Calu3 (cell line): ENCODE results near the gene VDR. TPM values are rescaled to one million over a fixed set of nuclear protein-coding genes. Genes with fewer than 3 reads are reported as not detected.
"Not testable (repeated sequence)": the region's sequence is repeated elsewhere in the genome, so short reads cannot be mapped to it uniquely, and the experiment has no call there.

Experiments
- BruUV-seq: library from RNA; stranded (reverse); fragments of 400-500 nt; replicated peaks from 2 replicates; lab custom pipeline; 2021; lab: Mats Ljungman, UMichigan
- CTCF ChIA-PET: fragments of 300-600 bp; sonication (Branson Sonifier 250); formaldehyde crosslinking; loops from one replicate; lab custom pipeline; 2022; ENCODE audit warnings: antibody characterized with exemption; lab: Charles Lee
- DNase-seq: peaks from one replicate; pipeline ENCODE4 v3.0.0; 2022
- H3K27ac Mint-ChIP-seq: one replicate; pipeline ENCODE4 v1.8.0; 2022; ENCODE audit warnings: mixed read lengths; ENCODE audit not compliant: unreplicated experiment
- H3K27me3 Mint-ChIP-seq: one replicate; pipeline ENCODE4 v1.8.0; 2022; ENCODE audit warnings: mixed read lengths; ENCODE audit not compliant: unreplicated experiment
- H3K36me3 Mint-ChIP-seq: one replicate; pipeline ENCODE4 v1.8.0; 2022; ENCODE audit warnings: mild to moderate bottlenecking, moderate library complexity, mixed read lengths; ENCODE audit not compliant: insufficient read depth, unreplicated experiment
- H3K4me1 Mint-ChIP-seq: one replicate; pipeline ENCODE4 v1.8.0; 2022; ENCODE audit warnings: mild to moderate bottlenecking, low read depth, mixed read lengths; ENCODE audit not compliant: unreplicated experiment
- H3K4me3 Mint-ChIP-seq: one replicate; pipeline ENCODE4 v1.8.0; 2022; ENCODE audit warnings: mild to moderate bottlenecking, low read depth, moderate library complexity, mixed read lengths; ENCODE audit not compliant: unreplicated experiment
- H3K9me3 Mint-ChIP-seq: one replicate; pipeline ENCODE4 v1.8.0; 2022; ENCODE audit warnings: low read depth, mixed read lengths; ENCODE audit not compliant: unreplicated experiment
- intact Hi-C: fragments of 100-400 bp; cut with micrococcal nuclease; formaldehyde crosslinking; loops from one replicate; pipeline ENCODE4 v1.10.0; 2022; ENCODE audit not compliant: unreplicated experiment
- total RNA-seq: library from RNA; stranded (reverse); gene quantifications from 2 replicates; pipeline ENCODE4 v1.2.3, GENCODE V29; 2022
- TF ChIP-seq, protein P1 (sequence below): fragments of 200-600 bp; IDR thresholded peaks from one replicate; pipeline ENCODE4 v1.8.0; 2022; ENCODE audit warnings: antibody characterized with exemption; ENCODE audit not compliant: unreplicated experiment

VDR gene
- total RNA-seq, 1 experiment from 2014 or later, result 10.1 TPM

DNA sequence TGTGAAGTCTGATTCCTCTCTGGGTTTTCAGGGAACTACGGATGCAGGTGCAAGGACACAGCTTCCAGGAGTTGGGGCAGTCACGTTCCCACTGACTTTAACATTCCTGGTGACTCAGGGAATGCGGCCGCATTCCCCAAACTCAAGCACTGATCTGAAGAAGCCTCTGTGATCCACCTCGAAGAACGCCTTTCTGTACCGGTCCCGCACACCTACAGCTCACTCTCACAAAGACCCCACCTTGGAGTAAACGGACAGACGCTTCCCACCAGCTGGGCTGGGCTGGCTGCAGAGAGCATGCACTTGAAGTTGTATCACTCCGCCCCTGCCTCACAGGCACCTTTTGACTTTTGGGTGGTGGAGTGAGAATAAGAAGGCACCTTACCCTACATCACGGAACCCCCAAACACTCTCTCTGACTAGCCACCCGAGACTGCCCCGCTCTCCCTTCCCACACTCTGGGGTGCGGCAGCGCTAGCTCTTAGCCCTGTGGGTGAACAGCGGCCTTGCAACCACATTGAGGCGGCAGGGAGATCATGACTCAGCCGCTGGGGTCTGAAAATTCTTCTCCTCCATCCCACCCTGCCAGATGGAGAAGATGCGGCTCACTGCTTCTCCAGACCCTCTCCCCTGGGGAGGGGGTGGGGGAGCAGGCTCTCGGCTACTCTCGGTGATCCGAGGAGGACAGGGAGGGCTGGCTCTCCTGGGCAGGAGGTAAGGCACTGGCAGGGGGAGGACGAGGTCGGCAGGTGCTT lies 61.4 kb downstream of the VDR start:
- peaks cover 12% of the 10 kb centered on the region for H3K27me3 Mint-ChIP-seq
- CTCF ChIA-PET, result no interaction called here
- no TSS peak for BruUV-seq

GRCh38 chr12:47842543-47842942 lies 62.3 kb downstream of the VDR start:
- CTCF ChIA-PET, H3K4me3 Mint-ChIP-seq, intact Hi-C loops, BruUV-seq, H3K36me3 Mint-ChIP-seq, H3K9me3 Mint-ChIP-seq, H3K27ac Mint-ChIP-seq, DNase-seq, H3K4me1 Mint-ChIP-seq: not testable (repeated sequence)
- peaks cover 12% of the 10 kb centered on the region for H3K27me3 Mint-ChIP-seq

More for the DNA sequence above, 61.4 kb downstream of the VDR start:
- intact Hi-C loops, result no loop called here
- Mint-ChIP-seq H3K4me3 (no peak overlapping the region), H3K9me3 (no peaks in the 10 kb centered on the region), H3K4me1 (no peaks in the 10 kb centered on the region), H3K36me3 (no peaks in the 10 kb centered on the region), H3K27ac (no peak overlapping the region)
- TF ChIP-seq, protein P1, sequence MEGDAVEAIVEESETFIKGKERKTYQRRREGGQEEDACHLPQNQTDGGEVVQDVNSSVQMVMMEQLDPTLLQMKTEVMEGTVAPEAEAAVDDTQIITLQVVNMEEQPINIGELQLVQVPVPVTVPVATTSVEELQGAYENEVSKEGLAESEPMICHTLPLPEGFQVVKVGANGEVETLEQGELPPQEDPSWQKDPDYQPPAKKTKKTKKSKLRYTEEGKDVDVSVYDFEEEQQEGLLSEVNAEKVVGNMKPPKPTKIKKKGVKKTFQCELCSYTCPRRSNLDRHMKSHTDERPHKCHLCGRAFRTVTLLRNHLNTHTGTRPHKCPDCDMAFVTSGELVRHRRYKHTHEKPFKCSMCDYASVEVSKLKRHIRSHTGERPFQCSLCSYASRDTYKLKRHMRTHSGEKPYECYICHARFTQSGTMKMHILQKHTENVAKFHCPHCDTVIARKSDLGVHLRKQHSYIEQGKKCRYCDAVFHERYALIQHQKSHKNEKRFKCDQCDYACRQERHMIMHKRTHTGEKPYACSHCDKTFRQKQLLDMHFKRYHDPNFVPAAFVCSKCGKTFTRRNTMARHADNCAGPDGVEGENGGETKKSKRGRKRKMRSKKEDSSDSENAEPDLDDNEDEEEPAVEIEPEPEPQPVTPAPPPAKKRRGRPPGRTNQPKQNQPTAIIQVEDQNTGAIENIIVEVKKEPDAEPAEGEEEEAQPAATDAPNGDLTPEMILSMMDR, result no peak
- no peak for DNase-seq

DNA sequence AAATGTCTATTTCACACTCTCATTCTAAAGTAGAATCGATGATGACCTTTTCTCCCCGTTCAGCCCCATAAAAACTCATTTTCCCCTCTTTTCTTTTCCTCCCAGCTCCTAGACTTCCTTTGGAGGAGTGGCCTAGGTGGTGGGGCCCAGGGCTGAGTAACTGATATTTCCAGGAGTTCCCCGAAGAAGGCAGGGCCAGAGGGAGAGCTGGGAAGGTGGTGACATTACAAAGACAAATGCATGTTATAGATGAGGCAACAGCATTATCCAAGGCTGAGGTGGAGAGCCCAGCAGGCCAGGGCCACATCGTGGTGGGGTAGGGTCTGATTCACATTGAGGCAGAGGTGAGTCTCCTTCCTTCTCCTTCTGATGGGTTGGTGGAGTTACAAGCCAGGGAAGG lies 62.9 kb downstream of the VDR start:
- no peak overlapping the region for H3K27ac Mint-ChIP-seq
- intact Hi-C loops, result no loop called here
- no peaks in the 10 kb centered on the region for H3K9me3 Mint-ChIP-seq
- TF ChIP-seq, protein P1, result no peak
- no peak overlapping the region for H3K4me3 Mint-ChIP-seq
- peaks cover 5% of the 10 kb centered on the region for H3K36me3 Mint-ChIP-seq
- no TSS peak for BruUV-seq
- CTCF ChIA-PET, result no interaction called here
- no peak for DNase-seq
- peaks cover 12% of the 10 kb centered on the region for H3K27me3 Mint-ChIP-seq
- H3K4me1 Mint-ChIP-seq, result no peaks in the 10 kb centered on the region

DNA sequence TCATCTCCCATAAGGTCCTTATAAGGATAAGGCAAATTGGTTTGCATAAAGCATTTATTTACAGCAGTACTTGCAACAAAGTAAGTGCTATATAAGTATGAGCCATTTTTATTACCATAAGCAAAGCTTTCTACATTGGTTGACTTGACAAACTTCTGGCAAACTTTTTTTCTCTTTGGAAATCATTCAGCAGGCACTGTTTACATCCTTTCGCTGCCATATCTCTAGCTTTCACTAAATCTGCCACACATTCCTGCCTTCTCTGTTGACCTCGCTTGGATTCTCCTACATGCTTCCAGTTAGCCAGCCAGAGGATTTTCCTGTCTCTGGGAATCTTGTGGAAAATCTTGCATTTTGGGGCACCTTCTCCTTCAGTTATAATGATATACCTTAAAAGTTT lies 63.3 kb downstream of the VDR start:
- Mint-ChIP-seq H3K27me3 (peaks cover 12% of the 10 kb centered on the region), H3K36me3 (peaks cover 5% of the 10 kb centered on the region), H3K4me1 (peaks cover 2% of the 10 kb centered on the region), H3K27ac (no peak overlapping the region), H3K9me3 (no peaks in the 10 kb centered on the region), H3K4me3 (no peak overlapping the region)
- DNase-seq, result no peak
- TF ChIP-seq, protein P1, result no peak
- CTCF ChIA-PET, result no interaction called here
- intact Hi-C loops, result no loop called here
- no TSS peak for BruUV-seq

GRCh38 chr12:47840571-47840970 lies 64.2 kb downstream of the VDR start:
- H3K27me3 Mint-ChIP-seq, result peaks cover 12% of the 10 kb centered on the region
- no peak overlapping the region for H3K4me3 Mint-ChIP-seq
- TF ChIP-seq, protein P1, result no peak
- intact Hi-C loops, result no loop called here
- CTCF ChIA-PET, result interaction anchor here (0.6 to 1.3 kb wide), 2 partner anchors 9 to 28 kb away, joined by 3 to 4 read pairs; no protein-coding TSS in a partner anchor
- no TSS peak for BruUV-seq
- no peak overlapping the region for H3K27ac Mint-ChIP-seq
- peaks cover 11% of the 10 kb centered on the region for H3K4me1 Mint-ChIP-seq
- H3K9me3 Mint-ChIP-seq, result no peaks in the 10 kb centered on the region
- no peak for DNase-seq
- H3K36me3 Mint-ChIP-seq, result peaks cover 5% of the 10 kb centered on the region
